Central memory CD8-positive, alpha-beta T cell (primary cell): Measurements from ENCODE around the gene MITF.

Experiments used
- ATAC-seq: fragments of 150-1000 bp; cut with Tn5 transposase; replicated peaks from 2 replicates; pipeline ENCODE4 v1.10.0; 2022; ENCODE audit warnings: mild to moderate bottlenecking, moderate FRiP score, moderate number of reproducible peaks; ENCODE audit not compliant: poor library complexity, severe bottlenecking; ENCODE audit errors: extremely low read depth
- DNase-seq, 2 donors: peaks; one replicate each; pipeline ENCODE4 v3.0.0; 2021; ENCODE audit warnings: low spot score in 2 of 2
- H3K27ac Mint-ChIP-seq: one replicate; pipeline ENCODE4 v1.8.0; 2022; ENCODE audit warnings: low read depth, mild to moderate bottlenecking, moderate library complexity, mixed read lengths
- H3K27me3 Mint-ChIP-seq: one replicate; pipeline ENCODE4 v1.8.0; 2022; ENCODE audit warnings: mixed read lengths
- H3K36me3 Mint-ChIP-seq: one replicate; pipeline ENCODE4 v1.8.0; 2022; ENCODE audit warnings: mild to moderate bottlenecking, moderate library complexity, mixed read lengths; ENCODE audit not compliant: insufficient read depth
- H3K4me1 Mint-ChIP-seq: one replicate; pipeline ENCODE4 v1.8.0; 2022; ENCODE audit warnings: mixed read lengths
- H3K4me3 Mint-ChIP-seq: one replicate; pipeline ENCODE4 v1.8.0; 2022; ENCODE audit warnings: mild to moderate bottlenecking, moderate library complexity, mixed read lengths
- H3K9me3 Mint-ChIP-seq: one replicate; pipeline ENCODE4 v1.8.0; 2022; ENCODE audit warnings: mixed read lengths

The MITF gene

GRCh38 chr3:69715204-69715603, 24.1 kb upstream of the MITF start:
- Mint-ChIP-seq H3K36me3 (no peaks in the 10 kb centered on the region), H3K27me3 (peaks cover 8% of the 10 kb centered on the region), H3K27ac (no peak overlapping the region), H3K4me3 (no peak overlapping the region), H3K4me1 (no peaks in the 10 kb centered on the region), H3K9me3 (peaks cover 7% of the 10 kb centered on the region)
- DNase-seq (no peak), ATAC-seq (no peak)

- H3K4me3 Mint-ChIP-seq: no peak overlapping the region
- peaks cover 11% of the 10 kb centered on the region for H3K9me3 Mint-ChIP-seq
- H3K4me1 Mint-ChIP-seq: no peaks in the 10 kb centered on the region
- no peaks in the 10 kb centered on the region for H3K36me3 Mint-ChIP-seq
- ATAC-seq (no peak), DNase-seq (no peak)
- no peak overlapping the region for H3K27ac Mint-ChIP-seq
- peaks cover 8% of the 10 kb centered on the region for H3K27me3 Mint-ChIP-seq
Observed at GRCh38 chr3:69716119-69716518, 23.1 kb upstream of the MITF start.

- H3K4me1 Mint-ChIP-seq: no peaks in the 10 kb centered on the region
- peaks cover 8% of the 10 kb centered on the region for H3K27me3 Mint-ChIP-seq
- peaks cover 11% of the 10 kb centered on the region for H3K9me3 Mint-ChIP-seq
- H3K36me3 Mint-ChIP-seq: no peaks in the 10 kb centered on the region
- ATAC-seq (no peak), DNase-seq (no peak)
- no peak overlapping the region for H3K4me3 Mint-ChIP-seq
- H3K27ac Mint-ChIP-seq: no peak overlapping the region
Observed at GRCh38 chr3:69718866-69719586, 20.2 kb upstream of the MITF start.

GRCh38 chr3:69719587-69720122, 19.6 kb upstream of the MITF start:
- H3K4me1 Mint-ChIP-seq: no peaks in the 10 kb centered on the region
- no peak overlapping the region for H3K27ac Mint-ChIP-seq
- no peak for ATAC-seq
- no peak overlapping the region for H3K4me3 Mint-ChIP-seq
- no peaks in the 10 kb centered on the region for H3K36me3 Mint-ChIP-seq
- no peak for DNase-seq
- peaks cover 8% of the 10 kb centered on the region for H3K27me3 Mint-ChIP-seq
- H3K9me3 Mint-ChIP-seq: peaks cover 11% of the 10 kb centered on the region

GRCh38 chr3:69720824-69721223, 18.4 kb upstream of the MITF start:
- Mint-ChIP-seq H3K27me3 (peaks cover 8% of the 10 kb centered on the region), H3K4me3 (no peak overlapping the region), H3K36me3 (no peaks in the 10 kb centered on the region), H3K27ac (no peak overlapping the region), H3K9me3 (peaks cover 11% of the 10 kb centered on the region), H3K4me1 (no peaks in the 10 kb centered on the region)
- DNase-seq (no peak), ATAC-seq (no peak)

GRCh38 chr3:69723389-69723788, 15.9 kb upstream of the MITF start:
- Mint-ChIP-seq H3K4me1 (no peaks in the 10 kb centered on the region), H3K27ac (no peak overlapping the region), H3K36me3 (no peaks in the 10 kb centered on the region), H3K4me3 (no peak overlapping the region), H3K27me3 (peaks cover 3% of the 10 kb centered on the region), H3K9me3 (peaks cover 11% of the 10 kb centered on the region)
- DNase-seq (no peak), ATAC-seq (no peak)

GRCh38 chr3:69724722-69725435, 14.4 kb upstream of the MITF start:
- Mint-ChIP-seq H3K36me3 (no peaks in the 10 kb centered on the region), H3K27ac (no peak overlapping the region), H3K9me3 (peaks cover 6% of the 10 kb centered on the region), H3K27me3 (no peaks in the 10 kb centered on the region), H3K4me1 (no peaks in the 10 kb centered on the region), H3K4me3 (no peak overlapping the region)
- ATAC-seq: no peak
- DNase-seq: no peak

GRCh38 chr3:69725994-69726571, 13.2 kb upstream of the MITF start:
- DNase-seq (no peak), ATAC-seq (no peak)
- H3K36me3 Mint-ChIP-seq: no peaks in the 10 kb centered on the region
- no peaks in the 10 kb centered on the region for H3K4me1 Mint-ChIP-seq
- no peaks in the 10 kb centered on the region for H3K9me3 Mint-ChIP-seq
- H3K27ac Mint-ChIP-seq: no peak overlapping the region
- no peak overlapping the region for H3K4me3 Mint-ChIP-seq
- H3K27me3 Mint-ChIP-seq: no peaks in the 10 kb centered on the region

GRCh38 chr3:69729147-69729919, 9.9 kb upstream of the MITF start:
- DNase-seq (no peak), ATAC-seq (no peak)
- no peaks in the 10 kb centered on the region for H3K4me1 Mint-ChIP-seq
- no peaks in the 10 kb centered on the region for H3K36me3 Mint-ChIP-seq
- H3K27ac Mint-ChIP-seq: no peak overlapping the region
- peaks cover 6% of the 10 kb centered on the region for H3K9me3 Mint-ChIP-seq
- H3K27me3 Mint-ChIP-seq: no peaks in the 10 kb centered on the region
- no peak overlapping the region for H3K4me3 Mint-ChIP-seq

GRCh38 chr3:69731080-69731479, 8.2 kb upstream of the MITF start:
- Mint-ChIP-seq H3K36me3 (no peaks in the 10 kb centered on the region), H3K4me3 (no peak overlapping the region), H3K9me3 (peaks cover 6% of the 10 kb centered on the region), H3K4me1 (no peaks in the 10 kb centered on the region), H3K27me3 (peaks cover 11% of the 10 kb centered on the region), H3K27ac (no peak overlapping the region)
- no peak for DNase-seq
- ATAC-seq: no peak

GRCh38 chr3:69735893-69736292, 3.4 kb upstream of the MITF start:
- Mint-ChIP-seq H3K9me3 (peaks cover 6% of the 10 kb centered on the region), H3K27ac (no peak overlapping the region), H3K4me3 (no peak overlapping the region), H3K36me3 (no peaks in the 10 kb centered on the region), H3K27me3 (peaks cover 50% of the 10 kb centered on the region), H3K4me1 (no peaks in the 10 kb centered on the region)
- no peak for DNase-seq
- no peak for ATAC-seq

GRCh38 chr3:69737392-69737791, 1.9 kb upstream of the MITF start:
- DNase-seq: no peak
- Mint-ChIP-seq H3K27me3 (peaks cover 64% of the 10 kb centered on the region), H3K27ac (no peak overlapping the region), H3K9me3 (peaks cover 6% of the 10 kb centered on the region), H3K4me3 (no peak overlapping the region), H3K36me3 (no peaks in the 10 kb centered on the region), H3K4me1 (no peaks in the 10 kb centered on the region)
- no peak for ATAC-seq
